NCI-H187 (cell line): ENCODE data around the gene SS18L1.
A peak's percentile ranks its signal among the peaks of the same experiment; 100 is the strongest.

Source experiments
- DNase-seq, 2 experiments: peaks; one replicate each; lab custom pipeline; 2025; lab: John Stamatoyannopoulos, UW

SS18L1 gene

GRCh38 chr20:62195736-62196135 lies 52.2 kb downstream of the SS18L1 start:
- no peak for DNase-seq

GRCh38 chr20:62196286-62196685 lies 52.7 kb downstream of the SS18L1 start:
- no peak for DNase-seq

- DNase-seq, result no peak
Measured at GRCh38 chr20:62197311-62197710, 53.7 kb downstream of the SS18L1 start.

GRCh38 chr20:62197801-62198200 lies 54.2 kb downstream of the SS18L1 start:
- DNase-seq, result no peak

GRCh38 chr20:62198496-62198895 lies 54.9 kb downstream of the SS18L1 start:
- DNase-seq, result no peak

GRCh38 chr20:62198931-62199330 lies 55.4 kb downstream of the SS18L1 start:
- DNase-seq, result no peak

- no peak for DNase-seq
Measured at GRCh38 chr20:62200491-62201172, 57.1 kb downstream of the SS18L1 start.

- peak; percentile 46 to 77 for DNase-seq
Measured at GRCh38 chr20:62201173-62202082, 57.9 kb downstream of the SS18L1 start.

GRCh38 chr20:62202083-62202395 lies 58.5 kb downstream of the SS18L1 start:
- DNase-seq, result no peak

GRCh38 chr20:62202676-62203377 lies 59.3 kb downstream of the SS18L1 start:
- no peak for DNase-seq

- DNase-seq, result peak in 1 of 2 experiments; percentile 43
Measured at GRCh38 chr20:62203378-62204030, 59.9 kb downstream of the SS18L1 start.

- no peak for DNase-seq
Measured at GRCh38 chr20:62205618-62206387, 62.2 kb downstream of the SS18L1 start.

GRCh38 chr20:62206388-62206775 lies 62.8 kb downstream of the SS18L1 start:
- no peak for DNase-seq

GRCh38 chr20:62208061-62208794 lies 64.7 kb downstream of the SS18L1 start:
- no peak for DNase-seq

- DNase-seq, result no peak
Measured at GRCh38 chr20:62208795-62209755, 65.5 kb downstream of the SS18L1 start.

- DNase-seq, result no peak
Measured at GRCh38 chr20:62209850-62210495, 66.4 kb downstream of the SS18L1 start.

- DNase-seq, result no peak
Measured at GRCh38 chr20:62210496-62210855, 66.9 kb downstream of the SS18L1 start.

GRCh38 chr20:62211216-62211615 lies 67.6 kb downstream of the SS18L1 start:
- DNase-seq, result no peak

GRCh38 chr20:62211769-62212288 lies 68.3 kb downstream of the SS18L1 start:
- DNase-seq, result no peak
